Spleen (tissue), 11 donors: ENCODE results near the gene GPAT3. TPM values are rescaled to one million over a fixed set of nuclear protein-coding genes. Genes with fewer than 3 reads are reported as not detected.
A peak's percentile ranks its signal among the peaks of the same experiment; 100 is the strongest.
"Not testable (repeated sequence)": the region's sequence is repeated elsewhere in the genome, so short reads cannot be mapped to it uniquely, and the experiment has no call there.

Source experiments
- DNase-seq: peaks from one replicate; pipeline ENCODE4 v3.0.0-alpha.2; 2020
- H3K27ac ChIP-seq, 8 donors: fragments of 200-600 bp; sonication (generic) in 7 of 8; 1 replicate in 4 of 8; 2 replicates in 4 of 8; pipeline versions ENCODE4 v1.5.0 to v1.8.0; 2016 to 2021; ENCODE audit warnings: inconsistent platforms in 4 of 8, mild to moderate bottlenecking in 4 of 8, moderate library complexity in 1 of 8
- H3K27me3 ChIP-seq, 7 donors: fragments of 200-600 bp; sonication (generic) in 6 of 7; replicated peaks in 1 of 7; 1 replicate in 4 of 7; 2 replicates in 3 of 7; pipeline versions ENCODE4 v1.5.0 to v1.8.0; 2016 to 2021; ENCODE audit warnings: inconsistent platforms in 3 of 7, mild to moderate bottlenecking in 1 of 7
- H3K36me3 ChIP-seq, 6 donors: fragments of 200-600 bp; sonication (generic) in 5 of 6; 1 replicate in 4 of 6; 2 replicates in 2 of 6; pipeline versions ENCODE4 v1.5.0 to v1.8.0; 2016 to 2021; ENCODE audit warnings: inconsistent platforms in 2 of 6
- H3K4me1 ChIP-seq, 6 donors: fragments of 200-600 bp; sonication (generic) in 5 of 6; 1 replicate in 3 of 6; 2 replicates in 3 of 6; pipeline versions ENCODE4 v1.5.0 to v1.8.0; 2016 to 2021; ENCODE audit warnings: inconsistent platforms in 3 of 6
- H3K4me3 ChIP-seq, 8 donors: fragments of 200-600 bp; sonication (generic) in 7 of 8; 1 replicate in 4 of 8; 2 replicates in 4 of 8; pipeline versions ENCODE4 v1.5.0 to v1.8.0; 2016 to 2021; ENCODE audit warnings: inconsistent platforms in 4 of 8, mild to moderate bottlenecking in 4 of 8, moderate library complexity in 2 of 8
- H3K9me3 ChIP-seq, 8 donors: fragments of 200-600 bp; sonication (generic) in 7 of 8; 1 replicate in 4 of 8; 2 replicates in 4 of 8; pipeline versions ENCODE4 v1.5.0 to v1.8.0; 2016 to 2021; ENCODE audit warnings: inconsistent platforms in 4 of 8
- CTCF ChIP-seq, 11 experiments: fragments of 200-600 bp in 7 of 11; fragments of 450-650 bp in 4 of 11; sonication (generic) in 4 of 11; IDR thresholded peaks in 8 of 11; conservative IDR thresholded peaks in 3 of 11; 1 replicate in 7 of 11; 2 replicates in 4 of 11; pipeline versions ENCODE4 v1.4.0 to v1.8.0; 2016 to 2021; ENCODE audit warnings: antibody characterized with exemption in 11 of 11, inconsistent platforms in 4 of 11, mild to moderate bottlenecking in 1 of 11
- POLR2A ChIP-seq, 3 donors: fragments of 450-650 bp; IDR thresholded peaks; one replicate each; pipeline ENCODE4 v1.5.1; 2017; ENCODE audit warnings: antibody characterized with exemption in 3 of 3, mild to moderate bottlenecking in 1 of 3
- POLR2AphosphoS5 ChIP-seq, 3 donors: sonication (generic); formaldehyde crosslinking; IDR thresholded peaks; one replicate each; pipeline ENCODE4 v1.5.1; 2017; ENCODE audit warnings: antibody characterized with exemption in 3 of 3
- WGBS, 5 donors: extraction: QIAGEN DNeasy Blood & Tissue Kit in 3 of 5; methylation state at CpG; one replicate each; pipeline versions ENCODE4 v1.1.5 to v1.1.7; 2013 to 2018; 5-methylcytosine and 5-hydroxymethylcytosine counted together
- intact Hi-C: fragments of 100-400 bp; cut with DNase I; formaldehyde crosslinking; loops from one replicate; pipeline ENCODE4 v1.15.0; 2023; ENCODE audit warnings: low total_unique reads
- polyA plus RNA-seq, 3 donors: library from polyadenylated mRNA; stranded (reverse); fragments of 200-250 nt; gene quantifications; one replicate each; pipeline ENCODE4 v1.2.1, GENCODE V29; 2013
- total RNA-seq, 7 donors: library from RNA; depleted of rRNA in 3 of 7; stranded (reverse); fragments of >200 nt in 3 of 7; fragmentation: NEBNext Ultra II Directional in 4 of 7; extraction: Animal tissue kit (Norgen Biotek cat#: 25700) in 4 of 7; gene quantifications; one replicate each; pipeline versions ENCODE4 v1.1.0 to v1.2.1, GENCODE V29; 2016 to 2021
- donor health status: healthy with polysubstance abuse.
- donor health status: DM: no; HTN: no; CAD: no; lungs with moderate emphysema.
- donor health status: DM: no; HTN: no; CAD: no.
- donor health status: Bipolar disorder and iron deficiency.
- donor health status: healthy.
- donor health status: DM: no; HTN: no; CAD: no.
- donor health status: DM: yes; HTN: yes; CAD: no.

GPAT3 gene
- total and polyA plus RNA-seq, 10 donors, result 0.70 to 29.1 (median 9.4) TPM

DNA sequence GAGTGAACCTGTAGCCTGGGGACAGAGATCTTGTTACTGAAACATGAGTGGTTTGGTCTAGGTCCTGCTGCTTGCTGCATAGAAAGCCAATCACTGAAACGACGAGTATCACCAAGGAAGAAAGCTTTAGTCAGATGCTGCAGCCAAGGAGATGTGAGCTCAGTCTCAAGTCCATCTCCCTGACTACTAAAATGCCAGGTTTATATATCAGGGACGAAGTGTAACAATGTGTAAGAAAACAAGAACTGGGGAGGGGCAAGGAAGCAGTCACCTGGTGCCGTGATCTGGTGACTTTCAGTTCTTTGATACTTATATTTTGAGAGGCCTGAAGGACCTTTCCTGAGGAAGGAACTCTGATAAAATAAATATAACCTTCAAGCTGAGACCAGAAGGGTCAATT is 31.4 kb upstream of the GPAT3 start:
- intact Hi-C loops, result no loop called here
- H3K27ac ChIP-seq, result peak overlapping the region in 1 of 8 donors; percentile 41
- no peak for DNase-seq

DNA sequence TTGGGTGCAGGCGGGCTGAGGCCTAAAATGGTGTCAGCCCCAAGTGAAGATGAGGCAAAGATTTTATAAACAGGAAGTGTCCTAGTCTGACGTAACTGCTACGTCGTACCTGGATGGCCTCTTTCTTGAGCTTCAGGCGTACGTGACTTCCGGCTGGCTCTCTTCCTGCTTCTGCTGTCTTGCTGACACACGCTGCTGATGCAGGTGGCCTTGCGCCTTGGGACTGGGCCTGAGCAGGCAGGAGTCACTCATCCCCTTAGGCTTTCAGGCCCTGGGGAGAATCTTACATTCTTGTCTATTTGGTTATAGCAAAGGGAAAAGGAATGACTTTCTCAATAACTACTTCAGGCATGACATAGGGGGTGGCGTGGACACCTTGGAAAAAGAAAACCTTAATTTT is 30.9 kb upstream of the GPAT3 start:
- Histone ChIP-seq H3K36me3 (no peaks in the 10 kb centered on the region), H3K4me1 (peaks cover 0 to 10% (median 0%) of the 10 kb centered on the region in 6 donors), H3K27me3 (no peaks in the 10 kb centered on the region), H3K4me3 (no peak overlapping the region), H3K9me3 (no peaks in the 10 kb centered on the region), H3K27ac (no peak overlapping the region)
- intact Hi-C loops, result no loop called here
- no peak for TF ChIP-seq POLR2AphosphoS5 (IDR thresholded peaks at IDR 0.05)
- TF ChIP-seq POLR2A (IDR thresholded peaks at IDR 0.05), result no peak
- TF ChIP-seq CTCF (IDR thresholded peaks at IDR 0.05 in 8 of 11, conservative IDR thresholded peaks at IDR 0.05 in 3 of 11), result no peak
- WGBS, 5 donors, result 58 to 85% (median 68%) methylated on average over 10 of the region's 10 CpGs
- no peak for DNase-seq

More for the DNA sequence above, 31.4 kb upstream of the GPAT3 start:
- H3K4me3 ChIP-seq, result no peak overlapping the region
- 48 to 83% (median 62%) methylated on average over 4 of the region's 4 CpGs for WGBS, 5 donors
- H3K36me3 ChIP-seq, result no peaks in the 10 kb centered on the region
- no peaks in the 10 kb centered on the region for H3K9me3 ChIP-seq
- H3K27me3 ChIP-seq, result no peaks in the 10 kb centered on the region
- peaks cover 0 to 10% (median 0%) of the 10 kb centered on the region in 6 donors for H3K4me1 ChIP-seq
- TF ChIP-seq POLR2A (IDR thresholded peaks at IDR 0.05) (no peak), POLR2AphosphoS5 (IDR thresholded peaks at IDR 0.05) (no peak)

- intact Hi-C loops, result not testable (repeated sequence)
- peak; percentile 34 to 86 (median 80) for TF ChIP-seq CTCF (IDR thresholded peaks at IDR 0.05 in 8 of 11, conservative IDR thresholded peaks at IDR 0.05 in 3 of 11)
These were observed 26.7 kb upstream of the GPAT3 start for GRCh38 chr4:83509156-83509585.

GRCh38 chr4:83510442-83510841 is 25.5 kb upstream of the GPAT3 start:
- WGBS, 5 donors, result 72 to 94% (median 86%) methylated on average over 4 of the region's 4 CpGs
- Histone ChIP-seq H3K27ac (no peak overlapping the region), H3K27me3 (no peaks in the 10 kb centered on the region), H3K4me3 (no peak overlapping the region), H3K36me3 (no peaks in the 10 kb centered on the region), H3K4me1 (no peaks in the 10 kb centered on the region), H3K9me3 (no peaks in the 10 kb centered on the region)
- DNase-seq, result no peak
- intact Hi-C loops, result loop anchor here (5.0 kb wide), 1 partner anchor 127 kb away; no protein-coding TSS in a partner anchor
- no peak for TF ChIP-seq POLR2AphosphoS5 (IDR thresholded peaks at IDR 0.05)
- no peak for TF ChIP-seq POLR2A (IDR thresholded peaks at IDR 0.05)
- no peak for TF ChIP-seq CTCF (IDR thresholded peaks at IDR 0.05 in 8 of 11, conservative IDR thresholded peaks at IDR 0.05 in 3 of 11)

More at GRCh38 chr4:83509156-83509585, 26.7 kb upstream of the GPAT3 start:
- not testable (repeated sequence) for H3K27me3 ChIP-seq, H3K9me3 ChIP-seq, H3K36me3 ChIP-seq, H3K4me1 ChIP-seq, H3K27ac ChIP-seq, H3K4me3 ChIP-seq
- peak; percentile 81 for DNase-seq
- WGBS, 5 donors, result 56 to 79% (median 63%) methylated on average over 3 of the region's 3 CpGs
